Activated naive CD4-positive, alpha-beta T cell (primary cell): ENCODE measurements around the gene OR51T1.

Source experiments
- DNase-seq, 4 experiments: peaks; one replicate each; lab custom pipeline; 2025; lab: John Stamatoyannopoulos, UW

OR51T1 gene

DNA sequence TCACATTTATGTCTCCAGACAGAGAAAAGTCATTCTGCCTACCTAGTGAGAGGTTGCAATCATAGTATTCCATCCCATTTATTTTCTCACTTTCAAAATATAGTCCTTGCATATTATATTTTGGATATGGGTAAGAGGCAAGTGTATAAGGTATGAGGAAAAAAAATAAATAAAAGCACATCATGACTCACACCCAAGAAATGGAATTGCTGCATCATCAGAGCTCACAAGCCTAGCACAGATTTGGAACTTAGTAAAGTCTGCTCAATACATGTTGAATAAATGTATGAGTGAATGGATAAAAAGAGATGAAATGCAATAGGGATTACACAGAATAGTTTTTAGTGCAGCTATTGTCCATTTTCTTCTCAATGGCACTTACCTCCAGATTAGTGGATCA lies 44.9 kb downstream of the OR51T1 start:
- no peak for DNase-seq
